K562 (cell line): ENCODE measurements around the gene KANK4.

Experiments
- CTCF ChIP-seq, 3 experiments: IDR thresholded peaks in 2 of 3; conservative IDR thresholded peaks in 1 of 3; 2 replicates each; pipeline ENCODE4 v1.5.1; 2011 to 2012; ENCODE audit warnings: low read length in 3 of 3, mild to moderate bottlenecking in 3 of 3, control low read depth in 2 of 3, improper control_type of control experiment in 1 of 3, inconsistent platforms in 1 of 3, low read depth in 1 of 3, mixed read lengths in 1 of 3, moderate library complexity in 1 of 3; ENCODE audit not compliant: insufficient read depth in 2 of 3
- FOXK2 ChIP-seq, 2 experiments: fragments of 450-650 bp; IDR thresholded peaks in 1 of 2; conservative IDR thresholded peaks in 1 of 2; 2 replicates each; pipeline ENCODE4 v1.6.1; 2016; ENCODE audit warnings: low read depth in 2 of 2, mild to moderate bottlenecking in 1 of 2
- MEF2D ChIP-seq: conservative IDR thresholded peaks from 2 replicates; pipeline ENCODE4 v1.6.1; 2016; ENCODE audit warnings: low read depth, missing genetic modification characterization, missing compliant biosample characterization
- ZNF592 ChIP-seq: fragments of 450-650 bp; IDR thresholded peaks from 2 replicates; pipeline ENCODE4 v1.6.1; 2017; ENCODE audit warnings: antibody characterized with exemption, mild to moderate bottlenecking

GRCh38 chr1:62321446-62321845, 2.2 kb upstream of the KANK4 start:
- no peak for TF ChIP-seq ZNF592
- TF ChIP-seq FOXK2 (conservative IDR thresholded peaks at IDR 0.05 in 1 of 2, IDR thresholded peaks at IDR 0.05 in 1 of 2; ENCODE audit: low read depth in 2 of 2) = no peak
- TF ChIP-seq MEF2D (tag) = no peak
- TF ChIP-seq CTCF (IDR thresholded peaks at IDR 0.05 in 2 of 3, conservative IDR thresholded peaks at IDR 0.05 in 1 of 3; ENCODE audit: insufficient read depth in 2 of 3, low read depth in 1 of 3, low read length in 3 of 3) = no peak
